HepG2 (cell line): ENCODE data around the gene EFCAB11. TPM values are rescaled to one million over a fixed set of nuclear protein-coding genes. Genes with fewer than 3 reads are reported as not detected.

Experiments
- ATAC-seq: fragments of 200-7000 bp; cut with Tn5 transposase; 3 replicates; pipeline ENCODE4 v1.9.1; 2020; ENCODE audit warnings: mild to moderate bottlenecking, moderate library complexity
- BruUV-seq: library from RNA; stranded (reverse); fragments of 400-500 nt; replicated peaks from 2 replicates; lab custom pipeline; 2021; lab: Mats Ljungman, UMichigan
- CTCF ChIA-PET: fragments of 300-600 bp; formaldehyde crosslinking; extraction: SDS; loops from one replicate; lab custom pipeline; 2021; ENCODE audit warnings: low total read pairs, inconsistent platforms, low intra/inter-chr PET ratio; lab: Yijun Ruan, JAX
- POLR2A ChIA-PET: fragments of 350-600 bp; sonication (Branson Sonifier 250); formaldehyde crosslinking; loops from one replicate; lab custom pipeline; 2020; ENCODE audit warnings: antibody characterized with exemption, inconsistent platforms; lab: Yijun Ruan, JAX
- DNase-seq: peaks from one replicate; pipeline ENCODE4 v3.0.0-alpha.2; 2015; ENCODE audit warnings: low spot score
- FAIRE-seq: peaks from 3 replicates; lab custom pipeline; 2011; peaks lifted over from hg19 to GRCh38; lab: Jason Lieb, UNC
- H2AFZ ChIP-seq: one replicate; pipeline ENCODE4 v1.6.1; 2011; ENCODE audit warnings: low read length, inconsistent platforms
- H3K27ac ChIP-seq: fragments of 300-600 bp; 3 replicates; pipeline ENCODE4 v1.8.0; 2011; ENCODE audit warnings: mixed run types, mild to moderate bottlenecking, mixed read lengths, low read length, inconsistent platforms; ENCODE audit not compliant: insufficient read depth; ENCODE audit errors: extremely low read length
- H3K27me3 ChIP-seq, 2 experiments: fragments of 200-600 bp in 1 of 2; 2 replicates in 1 of 2; 3 replicates in 1 of 2; pipeline versions ENCODE4 v1.6.0 to v1.8.0; 2011; ENCODE audit warnings: low read length in 2 of 2, mild to moderate bottlenecking in 2 of 2, moderate library complexity in 2 of 2, inconsistent platforms in 1 of 2; ENCODE audit not compliant: insufficient read depth in 2 of 2, control insufficient read depth in 1 of 2
- H3K36me3 ChIP-seq, 2 experiments: fragments of 200-600 bp in 1 of 2; replicated peaks in 1 of 2; 2 replicates in 1 of 2; 3 replicates in 1 of 2; pipeline versions ENCODE4 v1.5.1 to v1.8.0; 2011; ENCODE audit warnings: low read length in 2 of 2, inconsistent platforms in 1 of 2; ENCODE audit not compliant: insufficient read depth in 2 of 2, control insufficient read depth in 1 of 2
- H3K4me1 ChIP-seq: 2 replicates; pipeline ENCODE4 v1.5.1; 2012; ENCODE audit warnings: low read length, inconsistent platforms; ENCODE audit not compliant: insufficient read depth
- H3K4me2 ChIP-seq: 2 replicates; pipeline ENCODE4 v1.6.0; 2011; ENCODE audit warnings: low read depth, low read length, inconsistent platforms
- H3K4me3 ChIP-seq, 3 experiments: fragments of 200-600 bp in 1 of 3; sonication (generic), shearing (Covaris generic) in 1 of 3; replicated peaks in 1 of 3; 2 replicates each; pipeline ENCODE4 v1.5.1; 2011 to 2016; ENCODE audit warnings: low read length in 3 of 3, inconsistent platforms in 2 of 3, low read depth in 2 of 3, mild to moderate bottlenecking in 2 of 3, control low read depth in 1 of 3, mixed read lengths in 1 of 3; ENCODE audit not compliant: insufficient read depth in 1 of 3
- H3K79me2 ChIP-seq: one replicate; pipeline ENCODE4 v1.6.1; 2011; ENCODE audit warnings: low read length, inconsistent platforms; ENCODE audit not compliant: insufficient read depth
- H3K9ac ChIP-seq: 2 replicates; pipeline ENCODE4 v1.6.0; 2011; ENCODE audit warnings: mild to moderate bottlenecking, low read depth, low read length, inconsistent platforms; ENCODE audit not compliant: insufficient read depth
- H3K9me3 ChIP-seq: 2 replicates; pipeline ENCODE4 v1.5.1; 2012; ENCODE audit warnings: mild to moderate bottlenecking, low read length
- H4K20me1 ChIP-seq: 2 replicates; pipeline ENCODE4 v1.6.0; 2011; ENCODE audit warnings: inconsistent platforms, mild to moderate bottlenecking, low read length, moderate library complexity; ENCODE audit not compliant: insufficient read depth
- EP300 ChIP-seq, 3 experiments: sonication (generic) in 1 of 3; formaldehyde crosslinking in 1 of 3; IDR thresholded peaks; 2 replicates each; pipeline versions ENCODE4 v1.5.1 to v1.6.1; 2011 to 2020; ENCODE audit warnings: low read depth in 2 of 3, low read length in 2 of 3, borderline replicate concordance in 1 of 3, improper control_type of control experiment in 1 of 3, mild to moderate bottlenecking in 1 of 3, missing genetic modification reagents in 1 of 3, moderate library complexity in 1 of 3
- EZH2 ChIP-seq: conservative IDR thresholded peaks from 2 replicates; pipeline ENCODE4 v1.6.1; 2012; ENCODE audit warnings: mild to moderate bottlenecking, low read depth, low read length, moderate library complexity
- JUNB ChIP-seq: sonication (generic); formaldehyde crosslinking; IDR thresholded peaks from 2 replicates; pipeline ENCODE4 v1.8.0; 2022; ENCODE audit warnings: missing genetic modification reagents, mild to moderate bottlenecking, borderline replicate concordance
- MAF1 ChIP-seq: sonication (generic); formaldehyde crosslinking; IDR thresholded peaks from 2 replicates; pipeline ENCODE4 v1.5.0; 2020; ENCODE audit warnings: missing genetic modification reagents, borderline replicate concordance
- MNT ChIP-seq: fragments of 450-650 bp; IDR thresholded peaks from 2 replicates; pipeline ENCODE4 v1.6.1; 2016
- NCOA5 ChIP-seq: sonication (generic); formaldehyde crosslinking; IDR thresholded peaks from 2 replicates; pipeline ENCODE4 v1.4.0; 2020; ENCODE audit warnings: missing genetic modification reagents
- NR2F1 ChIP-seq, 2 experiments: fragments of 450-650 bp in 1 of 2; formaldehyde crosslinking in 1 of 2; IDR thresholded peaks; 2 replicates each; pipeline versions ENCODE4 v1.5.0 to v1.6.1; 2016 to 2020; ENCODE audit warnings: mild to moderate bottlenecking in 1 of 2, missing compliant biosample characterization in 1 of 2, missing genetic modification reagents in 1 of 2, moderate library complexity in 1 of 2
- REL ChIP-seq: sonication (generic); formaldehyde crosslinking; conservative IDR thresholded peaks from 2 replicates; pipeline ENCODE4 v1.8.0; 2022; ENCODE audit warnings: mild to moderate bottlenecking, missing genetic modification reagents, moderate library complexity
- ZNF572 ChIP-seq: sonication (generic); formaldehyde crosslinking; IDR thresholded peaks from 2 replicates; pipeline ENCODE4 v1.5.1; 2020; ENCODE audit warnings: mild to moderate bottlenecking, missing genetic modification reagents
- WGBS: methylation state at CpG from one replicate; pipeline ENCODE4 v1.1.6; 2017; ENCODE audit warnings: low lambda C conversion rate; 5-methylcytosine and 5-hydroxymethylcytosine counted together
- in situ Hi-C: cut with HindIII; loops from 2 replicates; pipeline ENCODE4 v1.10.0; 2017; ENCODE audit warnings: low pct_unique_long_range_greater_than_20kb; ENCODE audit not compliant: extremely low pct_ligation_motif_present
- intact Hi-C: fragments of 100-400 bp; cut with micrococcal nuclease; formaldehyde crosslinking; loops from one replicate; pipeline ENCODE4 v1.10.0; 2022; ENCODE audit not compliant: unreplicated experiment
- polyA plus RNA-seq, 8 experiments: library from polyadenylated mRNA; depleted of rRNA in 3 of 8; stranded (reverse) in 7 of 8; unstranded in 1 of 8; fragments of >200 nt; fragmentation: Illumina TruSeq in 4 of 8; extraction: Trizol in 4 of 8; gene quantifications; 2 replicates each; pipeline versions ENCODE4 v1.2.1 to v1.2.3, GENCODE V29; 2011 to 2016; ENCODE audit warnings: low read depth in 4 of 8, missing spikeins in 1 of 8, mixed read lengths in 1 of 8; ENCODE audit not compliant: insufficient read depth in 1 of 8
- total RNA-seq, 5 experiments: library from RNA; depleted of rRNA; stranded (reverse); fragments of >200 nt; fragmentation: Illumina TruSeq; extraction: Trizol; gene quantifications; 2 replicates each; pipeline ENCODE4 v1.2.3, GENCODE V29; 2016; ENCODE audit warnings: low read depth in 1 of 5

The EFCAB11 gene
- total and polyA plus RNA-seq, 2 of the 13 experiments (the other 11 are each of a cell fraction or from before 2014, with no cell fraction given), result 8.2 to 31.5 TPM

DNA sequence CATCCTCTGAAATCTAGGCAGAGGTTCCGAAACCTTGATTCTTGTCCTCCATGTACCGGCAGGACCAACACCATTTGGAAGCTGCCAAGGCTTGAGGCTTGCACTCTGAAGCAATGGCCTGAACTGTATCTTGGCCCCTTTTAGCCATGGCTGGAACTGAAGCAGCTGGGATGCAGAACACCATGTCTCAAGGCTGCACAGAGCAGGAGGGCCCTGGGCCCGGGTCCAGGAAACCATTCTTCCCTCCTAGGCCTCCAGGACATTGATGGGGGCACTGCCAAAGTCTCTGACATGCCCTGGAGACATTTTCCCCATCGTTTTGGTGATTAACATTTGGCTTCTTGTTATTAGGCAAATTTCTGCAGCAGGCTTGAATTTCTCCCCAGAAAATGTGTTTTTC, 198.7 kb downstream of the EFCAB11 start (continued):
- no peak for TF ChIP-seq NR2F1 (CRISPR knock-in tag; IDR thresholded peaks at IDR 0.05)

DNA sequence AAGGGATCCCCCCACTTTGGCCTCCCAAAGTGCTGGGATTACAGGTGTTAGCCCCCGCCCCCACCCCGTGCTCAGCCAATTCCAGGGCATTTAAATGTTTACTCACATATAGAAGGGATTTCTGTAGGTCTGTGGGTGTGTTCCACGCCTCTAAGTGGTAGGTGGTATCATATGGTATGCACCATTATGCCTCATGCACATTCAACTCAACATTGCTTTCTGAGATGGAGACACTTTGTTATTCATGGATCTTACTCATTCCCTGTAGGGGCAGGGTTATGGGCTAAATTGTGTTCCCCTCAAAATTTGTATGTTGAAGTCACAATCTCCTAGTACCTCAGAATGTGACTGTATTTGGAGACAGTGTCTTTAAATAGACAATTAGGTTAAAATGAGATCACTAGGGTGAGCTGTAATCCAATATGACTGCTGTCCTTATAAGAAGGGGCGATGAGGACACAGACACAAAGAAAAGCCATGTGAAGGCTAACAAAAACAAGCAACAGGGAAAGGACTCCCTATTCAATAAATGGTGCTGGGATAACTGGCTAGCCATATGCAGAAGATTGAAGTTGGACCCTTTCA, 200.6 kb downstream of the EFCAB11 start:
- no peak overlapping the region for H2AFZ ChIP-seq
- H3K9ac ChIP-seq, result no peak overlapping the region
- H3K4me2 ChIP-seq, result no peak overlapping the region
- WGBS, result 23% methylated on average over 4 of the region's 4 CpGs
- peaks cover 13% of the 10 kb centered on the region for H3K4me1 ChIP-seq
- no peaks in the 10 kb centered on the region for H3K79me2 ChIP-seq
- H3K36me3 ChIP-seq, result no peaks in the 10 kb centered on the region
- DNase-seq, result no peak
- no peaks in the 10 kb centered on the region; a peak in 1 of 5 replicates for H3K27me3 ChIP-seq
- TF ChIP-seq EP300 (IDR thresholded peaks at IDR 0.05; ENCODE audit: low read depth in 2 of 2, low read length in 2 of 2) (no peak), EP300 (CRISPR knock-in tag; IDR thresholded peaks at IDR 0.05; ENCODE audit: borderline replicate concordance) (no peak), EZH2 (no peak)
- TF ChIP-seq, all 625 proteins: peak for 0
- no peak for ATAC-seq
- no peak overlapping the region for H3K4me3 ChIP-seq
- H4K20me1 ChIP-seq, result no peaks in the 10 kb centered on the region
- intact Hi-C loops, result no loop called here
- no peak overlapping the region for H3K27ac ChIP-seq
- CTCF ChIA-PET, result no interaction called here
- in situ Hi-C loops, result loop anchor here (25.0 kb wide), 1 partner anchor 717 kb away; no protein-coding TSS in a partner anchor
- no peak for FAIRE-seq
- H3K9me3 ChIP-seq, result no peaks in the 10 kb centered on the region
- no TSS peak for BruUV-seq
- POLR2A ChIA-PET, result no interaction called here

- POLR2A ChIA-PET, result no interaction called here
- no peak for FAIRE-seq
- Histone ChIP-seq H4K20me1 (no peaks in the 10 kb centered on the region), H3K4me3 (no peak overlapping the region; a peak in 1 of 6 replicates), H3K9ac (no peak overlapping the region), H3K27me3 (no peaks in the 10 kb centered on the region; a peak in 1 of 5 replicates), H3K79me2 (no peaks in the 10 kb centered on the region), H3K4me1 (peaks cover 34% of the 10 kb centered on the region), H3K9me3 (no peaks in the 10 kb centered on the region), H3K4me2 (no peak overlapping the region), H3K36me3 (no peaks in the 10 kb centered on the region), H3K27ac (no peak overlapping the region), H2AFZ (no peak overlapping the region)
- no peak for ATAC-seq
- CTCF ChIA-PET, result no interaction called here
- WGBS, result 26% methylated on average over 5 of the region's 5 CpGs
- BruUV-seq, result no TSS peak
- DNase-seq, result no peak
- TF ChIP-seq REL (CRISPR knock-in tag) (no peak), MAF1 (CRISPR knock-in tag) (no peak), JUNB (CRISPR knock-in tag) (no peak), NCOA5 (no peak), ZNF572 (no peak), MNT (peak; percentile 90)
- intact Hi-C loops, result no loop called here
- in situ Hi-C loops, result loop anchor here (25.0 kb wide), 1 partner anchor 714 kb away; no protein-coding TSS in a partner anchor
Observed at GRCh38 chr14:89750908-89751392, 203.6 kb downstream of the EFCAB11 start.
